ENCODE measurements around the gene MIER3.

Gene MIER3

GRCh38 chr5:56900395-56900794 is 51.5 kb downstream of the MIER3 start:
- no peaks in the 10 kb centered on the region for H3K9me3 ChIP-seq (ENCODE audit: low read depth, low read length)
- TF ChIP-seq FOXP2 (optimal IDR thresholded peaks at IDR 0.05; ENCODE audit: control extremely low read depth, extremely low read length, insufficient read depth) (no peak), POLR2AphosphoS5 (IDR thresholded peaks at IDR 0.05; ENCODE audit: borderline replicate concordance, low read depth, low read length) (no peak), EZH2 (IDR thresholded peaks at IDR 0.05) (no peak)
- no peak overlapping the region for H3K27ac ChIP-seq
- H3K9ac ChIP-seq (ENCODE audit: insufficient read length), result no peak overlapping the region
- DNase-seq (ENCODE audit: low read depth, low spot score), result no peak
- no peak overlapping the region for H3K4me3 ChIP-seq
- no peaks in the 10 kb centered on the region for H3K36me3 ChIP-seq (ENCODE audit: insufficient read depth, low read length)

DNA sequence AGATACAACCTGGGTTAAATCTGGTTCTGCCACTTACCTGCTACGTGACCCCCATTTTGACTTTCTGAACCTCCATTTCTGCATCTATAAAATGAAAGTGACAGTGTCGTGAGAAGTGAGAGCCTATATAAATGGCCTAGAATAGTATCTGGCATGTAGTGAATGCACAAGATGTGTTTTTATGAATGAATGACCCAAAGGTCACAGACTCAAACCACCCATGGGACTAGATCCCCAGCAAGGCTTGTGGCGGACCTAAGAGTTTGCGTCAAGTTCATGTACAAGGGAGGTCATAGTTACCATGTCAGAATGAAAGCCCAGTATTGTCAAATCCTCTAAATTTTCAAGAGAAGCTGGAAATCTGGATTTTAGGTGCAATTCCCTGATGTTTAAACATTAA is 53.7 kb downstream of the MIER3 start:
- Histone ChIP-seq H3K4me3 (no peak overlapping the region), H3K27ac (no peak overlapping the region), H3K36me3 (ENCODE audit: insufficient read depth, low read length) (no peaks in the 10 kb centered on the region), H3K9me3 (ENCODE audit: low read depth, low read length) (no peaks in the 10 kb centered on the region), H3K9ac (ENCODE audit: insufficient read length) (no peak overlapping the region)
- no peak for TF ChIP-seq FOXP2 (optimal IDR thresholded peaks at IDR 0.05; ENCODE audit: control extremely low read depth, extremely low read length, insufficient read depth)
- TF ChIP-seq EZH2 (IDR thresholded peaks at IDR 0.05), result no peak
- no peak for TF ChIP-seq POLR2AphosphoS5 (IDR thresholded peaks at IDR 0.05; ENCODE audit: borderline replicate concordance, low read depth, low read length)
- DNase-seq (ENCODE audit: low read depth, low spot score), result no peak

DNA sequence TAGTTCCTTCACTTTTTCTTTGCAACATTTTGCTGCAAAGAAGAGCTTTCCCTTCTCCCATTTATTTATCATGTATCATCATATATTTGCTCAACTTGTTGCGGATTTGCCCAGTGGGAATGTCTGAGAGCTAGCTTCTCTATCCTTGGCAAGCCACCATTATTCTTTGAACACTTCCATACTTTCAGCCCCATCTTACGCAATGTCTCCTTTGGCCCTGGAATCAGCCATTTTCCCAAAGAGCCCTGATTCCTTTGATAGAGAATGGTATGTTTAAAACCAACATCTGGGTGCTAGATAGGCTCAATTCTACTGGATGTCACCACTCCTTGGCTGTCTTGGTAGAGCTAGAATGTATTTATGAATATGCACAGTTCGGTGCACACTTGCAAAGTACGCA is 55.2 kb downstream of the MIER3 start:
- Histone ChIP-seq H3K27ac (no peak overlapping the region), H3K9me3 (ENCODE audit: low read depth, low read length) (no peaks in the 10 kb centered on the region), H3K4me3 (no peak overlapping the region), H3K9ac (ENCODE audit: insufficient read length) (no peak overlapping the region), H3K36me3 (ENCODE audit: insufficient read depth, low read length) (no peaks in the 10 kb centered on the region)
- DNase-seq (ENCODE audit: low read depth, low spot score), result no peak
- TF ChIP-seq FOXP2 (optimal IDR thresholded peaks at IDR 0.05; ENCODE audit: control extremely low read depth, extremely low read length, insufficient read depth) (no peak), EZH2 (IDR thresholded peaks at IDR 0.05) (no peak), POLR2AphosphoS5 (IDR thresholded peaks at IDR 0.05; ENCODE audit: borderline replicate concordance, low read depth, low read length) (no peak)

GRCh38 chr5:56893251-56893951 is 58.5 kb downstream of the MIER3 start:
- DNase-seq (ENCODE audit: low read depth, low spot score), result no peak
- H3K4me3 ChIP-seq, result no peak overlapping the region
- no peak overlapping the region for H3K27ac ChIP-seq
- H3K36me3 ChIP-seq (ENCODE audit: insufficient read depth, low read length), result no peaks in the 10 kb centered on the region; the same call in 1 of the 2 replicates
- H3K9me3 ChIP-seq (ENCODE audit: low read depth, low read length), result no peaks in the 10 kb centered on the region
- no peak overlapping the region for H3K9ac ChIP-seq (ENCODE audit: insufficient read length)
- no peak for TF ChIP-seq POLR2AphosphoS5 (IDR thresholded peaks at IDR 0.05; ENCODE audit: borderline replicate concordance, low read depth, low read length)
- TF ChIP-seq FOXP2 (optimal IDR thresholded peaks at IDR 0.05; ENCODE audit: control extremely low read depth, extremely low read length, insufficient read depth), result no peak
- TF ChIP-seq EZH2 (IDR thresholded peaks at IDR 0.05), result no peak

DNA sequence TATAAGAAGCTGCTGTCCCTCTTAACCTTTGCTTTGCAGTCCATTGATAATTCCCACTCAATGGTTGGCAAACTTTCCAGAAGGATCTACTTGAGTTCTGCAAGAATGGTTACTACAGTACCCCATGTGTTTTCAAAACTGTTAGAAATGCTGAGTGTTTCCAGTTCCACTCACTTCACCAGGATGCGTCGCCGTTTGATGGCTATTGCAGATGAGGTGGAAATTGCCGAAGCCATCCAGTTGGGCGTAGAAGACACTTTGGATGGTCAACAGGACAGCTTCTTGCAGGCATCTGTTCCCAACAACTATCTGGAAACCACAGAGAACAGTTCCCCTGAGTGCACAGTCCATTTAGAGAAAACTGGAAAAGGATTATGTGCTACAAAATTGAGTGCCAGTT is 70.4 kb downstream of the MIER3 start:
- Histone ChIP-seq H3K9me3 (ENCODE audit: low read depth, low read length) (no peaks in the 10 kb centered on the region), H3K27ac (no peak overlapping the region), H3K9ac (ENCODE audit: insufficient read length) (no peak overlapping the region), H3K4me3 (no peak overlapping the region), H3K36me3 (ENCODE audit: insufficient read depth, low read length) (peaks cover 26% of the 10 kb centered on the region)
- no peak for TF ChIP-seq FOXP2 (optimal IDR thresholded peaks at IDR 0.05; ENCODE audit: control extremely low read depth, extremely low read length, insufficient read depth)
- no peak for TF ChIP-seq EZH2 (IDR thresholded peaks at IDR 0.05)
- no peak for TF ChIP-seq POLR2AphosphoS5 (IDR thresholded peaks at IDR 0.05; ENCODE audit: borderline replicate concordance, low read depth, low read length)
- no peak for DNase-seq (ENCODE audit: low read depth, low spot score)

DNA sequence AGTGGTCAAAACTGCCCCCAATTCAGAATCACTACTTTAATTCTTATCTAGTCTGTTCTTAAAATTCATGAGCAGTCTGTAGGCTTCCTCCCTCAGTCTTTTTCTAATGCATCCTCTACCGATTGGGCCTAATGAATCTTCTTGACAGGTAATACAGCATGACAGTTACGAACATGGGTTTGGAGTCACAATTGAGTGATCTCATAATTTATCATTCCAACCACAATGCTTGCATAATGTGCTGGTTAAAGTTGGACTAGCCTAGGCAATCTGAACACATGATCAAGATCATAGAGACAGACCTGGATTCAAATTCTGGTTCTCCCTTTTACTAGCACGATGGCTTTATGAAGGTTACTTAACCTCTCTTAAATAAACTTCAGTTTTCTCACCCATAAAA is 75.6 kb downstream of the MIER3 start:
- Histone ChIP-seq H3K27ac (no peak overlapping the region), H3K36me3 (ENCODE audit: insufficient read depth, low read length) (peaks cover 13% of the 10 kb centered on the region; the same call in 1 of the 2 replicates), H3K9ac (ENCODE audit: insufficient read length) (no peak overlapping the region), H3K9me3 (ENCODE audit: low read depth, low read length) (no peaks in the 10 kb centered on the region), H3K4me3 (no peak overlapping the region)
- DNase-seq (ENCODE audit: low read depth, low spot score), result no peak
- TF ChIP-seq EZH2 (IDR thresholded peaks at IDR 0.05), result no peak
- no peak for TF ChIP-seq FOXP2 (optimal IDR thresholded peaks at IDR 0.05; ENCODE audit: control extremely low read depth, extremely low read length, insufficient read depth)
- TF ChIP-seq POLR2AphosphoS5 (IDR thresholded peaks at IDR 0.05; ENCODE audit: borderline replicate concordance, low read depth, low read length), result no peak

GRCh38 chr5:56873056-56873455 is 78.9 kb downstream of the MIER3 start:
- no peak for DNase-seq (ENCODE audit: low read depth, low spot score)
- Histone ChIP-seq H3K9me3 (ENCODE audit: low read depth, low read length) (no peaks in the 10 kb centered on the region), H3K4me3 (no peak overlapping the region), H3K36me3 (ENCODE audit: insufficient read depth, low read length) (peaks cover 7% of the 10 kb centered on the region), H3K27ac (no peak overlapping the region), H3K9ac (ENCODE audit: insufficient read length) (no peak overlapping the region)
- no peak for TF ChIP-seq EZH2 (IDR thresholded peaks at IDR 0.05)
- TF ChIP-seq POLR2AphosphoS5 (IDR thresholded peaks at IDR 0.05; ENCODE audit: borderline replicate concordance, low read depth, low read length), result no peak
- no peak for TF ChIP-seq FOXP2 (optimal IDR thresholded peaks at IDR 0.05; ENCODE audit: control extremely low read depth, extremely low read length, insufficient read depth)

DNA sequence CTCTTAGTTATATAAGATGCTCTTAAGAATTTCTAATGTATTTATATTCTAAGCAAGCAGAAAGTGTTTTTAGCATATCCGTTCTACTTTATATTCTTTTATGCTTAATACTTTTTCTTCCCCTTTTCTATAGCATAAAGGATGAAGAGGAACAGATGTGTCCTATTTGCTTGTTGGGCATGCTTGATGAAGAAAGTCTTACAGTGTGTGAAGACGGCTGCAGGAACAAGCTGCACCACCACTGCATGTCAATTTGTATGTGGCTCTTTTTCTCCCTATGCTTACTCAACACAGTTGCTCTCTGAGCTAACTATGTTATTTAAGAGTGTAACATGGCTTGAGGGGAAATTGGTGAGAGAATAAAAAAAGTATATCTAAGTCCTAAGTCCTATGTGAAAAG is 80.1 kb downstream of the MIER3 start:
- peaks cover 7% of the 10 kb centered on the region for H3K36me3 ChIP-seq (ENCODE audit: insufficient read depth, low read length)
- no peak for TF ChIP-seq EZH2 (IDR thresholded peaks at IDR 0.05)
- TF ChIP-seq POLR2AphosphoS5 (IDR thresholded peaks at IDR 0.05; ENCODE audit: borderline replicate concordance, low read depth, low read length), result no peak
- no peak for TF ChIP-seq FOXP2 (optimal IDR thresholded peaks at IDR 0.05; ENCODE audit: control extremely low read depth, extremely low read length, insufficient read depth)
- no peak for DNase-seq (ENCODE audit: low read depth, low spot score)
- no peak overlapping the region for H3K27ac ChIP-seq
- H3K9me3 ChIP-seq (ENCODE audit: low read depth, low read length), result no peaks in the 10 kb centered on the region
- no peak overlapping the region for H3K9ac ChIP-seq (ENCODE audit: insufficient read length)
- no peak overlapping the region for H3K4me3 ChIP-seq

Measured in SK-N-MC (cell line).